GM21825 (cell line): ENCODE data around the gene NOC4L.
"Not testable (repeated sequence)": the region's sequence is repeated elsewhere in the genome, so short reads cannot be mapped to it uniquely, and the experiment has no call there.

Experiments used
- ATAC-seq: cut with Tn5 transposase; IDR thresholded peaks from one replicate; pipeline ENCODE4 v1.9.1; 2021; ENCODE audit warnings: mild to moderate bottlenecking, moderate library complexity; ENCODE audit not compliant: unreplicated experiment

Gene NOC4L

DNA sequence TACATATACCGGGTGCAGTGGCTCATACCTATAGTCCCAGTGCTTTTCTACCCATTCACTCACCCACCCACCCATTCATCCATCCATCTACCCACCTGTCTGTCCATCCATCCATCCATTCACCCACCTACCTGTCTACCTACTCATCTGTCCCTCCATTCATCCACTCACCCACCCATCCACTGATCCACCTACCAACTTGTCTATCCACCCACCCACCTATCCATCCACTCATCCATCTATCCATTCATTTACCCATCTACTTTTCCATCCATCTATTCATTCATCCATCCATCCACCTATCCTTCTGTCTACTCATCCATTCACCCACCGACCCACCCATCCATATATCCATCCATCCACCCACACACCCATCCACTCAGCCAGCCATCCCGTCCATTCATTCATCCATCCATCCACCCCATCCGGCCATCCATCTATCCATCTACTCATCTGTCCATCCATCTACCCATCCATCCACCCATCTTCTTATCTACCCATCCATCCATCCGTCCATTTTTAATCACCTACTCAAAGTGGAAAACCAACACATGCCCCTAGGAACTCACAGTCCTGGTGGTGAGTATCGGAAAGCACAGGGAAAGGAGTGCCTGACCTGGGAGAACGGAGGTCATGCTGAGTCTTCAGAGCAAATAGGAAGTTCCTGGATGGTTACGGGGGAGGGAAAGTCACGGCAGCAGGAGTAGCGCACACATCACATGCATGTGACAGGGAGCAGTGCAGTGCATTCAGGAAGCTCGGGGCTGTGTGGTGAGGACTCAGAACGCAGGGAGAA is 20.1 kb upstream of the NOC4L start:
- ATAC-seq: no peak

DNA sequence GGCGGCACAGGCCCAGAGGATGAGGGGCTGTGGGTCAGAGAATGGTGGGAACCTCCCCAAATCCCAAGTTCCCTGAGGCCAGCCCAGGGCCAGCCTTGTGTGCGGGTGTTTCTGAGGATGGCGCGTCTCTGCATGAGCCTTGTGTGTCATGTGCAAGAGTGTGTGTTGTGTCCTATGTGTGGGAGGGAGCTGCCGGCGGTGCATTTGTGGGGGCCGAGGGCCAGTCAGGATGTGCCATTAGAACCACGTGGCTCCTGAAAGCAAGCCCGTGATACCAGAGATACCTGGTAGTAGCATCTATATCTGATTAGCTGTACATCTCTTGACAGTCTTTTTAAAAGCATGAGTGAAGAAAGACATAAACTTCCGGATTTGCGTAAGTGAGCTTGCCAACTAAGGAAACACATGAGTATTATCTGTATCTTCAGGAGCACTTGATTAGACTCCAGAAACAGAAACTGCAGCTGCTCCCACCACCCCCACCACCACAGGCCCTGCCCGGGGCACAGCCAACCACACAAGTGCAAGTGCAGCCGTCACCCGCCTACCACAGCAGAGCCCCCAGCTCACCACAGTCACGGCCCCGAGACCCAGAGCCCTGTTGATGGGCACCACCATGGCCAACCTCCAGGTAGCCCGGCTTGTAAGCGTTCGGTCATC is 19.4 kb upstream of the NOC4L start:
- no peak for ATAC-seq

DNA sequence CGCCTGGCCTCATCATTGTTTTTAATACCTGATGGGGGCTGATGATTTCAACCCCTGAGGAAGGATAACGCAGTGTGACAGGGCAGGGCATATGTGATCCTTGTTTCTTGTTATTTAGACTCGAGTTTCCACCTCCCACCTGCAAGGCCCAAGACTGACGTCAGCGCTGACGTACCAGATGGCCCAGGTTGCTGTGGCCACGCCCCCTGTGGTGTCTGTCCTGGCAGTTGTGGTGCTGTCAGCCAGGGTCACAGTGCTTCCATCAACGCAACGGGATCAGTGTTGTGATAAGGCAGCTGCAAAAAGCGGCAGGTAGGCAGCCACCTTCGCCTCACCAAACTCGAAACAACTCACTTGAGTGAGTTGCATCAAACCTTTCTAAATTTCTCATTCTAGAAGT is 18.5 kb upstream of the NOC4L start:
- ATAC-seq: no peak

DNA sequence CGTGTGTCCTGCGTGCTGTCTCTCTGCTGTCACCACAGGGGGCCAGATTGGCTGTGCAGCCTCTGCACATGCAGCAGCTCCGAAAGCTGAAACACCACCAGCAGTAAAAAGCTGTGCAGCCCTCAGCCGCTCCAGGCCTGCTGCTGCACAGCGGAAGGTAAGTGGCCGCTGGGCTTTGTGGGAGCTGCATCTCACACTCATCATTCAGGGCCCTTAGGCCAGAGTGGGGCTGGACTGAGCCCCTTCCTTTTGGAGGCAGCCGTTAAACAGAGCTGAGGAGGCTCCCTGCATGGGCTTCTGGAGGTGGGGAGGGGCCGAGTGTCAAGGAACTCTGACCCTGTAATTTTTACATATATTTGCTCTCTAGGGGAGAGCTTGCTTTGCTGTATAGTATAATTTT is 17.2 kb upstream of the NOC4L start:
- no peak for ATAC-seq

DNA sequence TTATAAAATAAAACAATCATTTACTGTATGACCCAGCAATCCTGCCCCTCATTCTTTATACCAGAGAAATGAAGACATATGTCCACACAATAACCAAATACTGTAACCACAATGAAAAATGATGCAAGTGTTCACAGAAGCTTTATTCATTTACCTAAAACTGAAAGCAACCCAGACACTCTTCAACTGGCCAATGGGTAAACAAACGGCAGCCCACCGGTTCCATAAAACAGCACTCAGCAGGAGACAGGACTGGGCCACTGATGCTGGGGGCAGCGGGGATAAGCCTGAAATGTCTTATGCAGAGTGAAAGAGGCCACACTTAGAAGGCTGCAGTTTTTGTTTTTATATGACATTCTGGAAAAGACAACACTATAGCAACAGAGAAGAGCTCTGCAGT is 15.2 kb upstream of the NOC4L start:
- no peak for ATAC-seq

DNA sequence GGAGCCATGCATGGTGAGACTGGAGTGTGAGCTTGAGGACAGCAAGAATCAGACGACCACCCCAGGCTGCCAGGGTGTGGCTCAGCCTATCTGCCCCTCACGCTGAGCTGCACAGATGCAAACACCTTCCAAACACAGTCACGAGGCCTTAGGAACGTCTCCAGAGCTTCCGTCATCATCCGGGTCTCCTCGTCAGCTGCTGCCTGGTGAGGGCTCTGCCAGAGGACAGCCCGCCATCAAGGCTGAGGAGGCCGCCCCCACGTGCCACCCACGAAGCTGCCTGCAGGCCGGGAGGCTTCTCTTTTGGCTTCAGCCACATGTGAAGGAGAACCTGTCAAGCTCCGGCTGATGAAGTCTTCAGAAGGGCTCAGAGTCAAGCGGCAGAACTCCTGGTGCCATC is 13.6 kb upstream of the NOC4L start:
- ATAC-seq: no peak

DNA sequence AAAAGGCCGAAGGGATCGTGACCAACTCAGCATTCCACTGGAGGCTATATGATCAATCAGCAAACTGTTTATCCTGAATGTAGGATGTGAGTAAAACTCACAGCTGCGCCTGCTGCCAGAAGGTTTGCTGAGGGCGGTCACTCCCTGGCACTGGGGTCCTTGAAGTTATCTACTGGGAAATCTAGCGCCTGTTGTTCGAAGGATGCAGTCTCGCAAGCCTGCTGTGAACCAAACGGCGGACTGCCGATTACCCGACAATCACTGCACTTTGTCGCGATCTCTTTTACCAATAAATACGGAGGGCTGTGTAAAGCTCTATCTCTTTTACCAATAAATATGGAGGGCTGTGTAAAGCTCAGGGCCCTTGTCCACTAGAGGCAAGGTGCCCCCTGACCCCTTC is 13.0 kb upstream of the NOC4L start:
- ATAC-seq: no peak

DNA sequence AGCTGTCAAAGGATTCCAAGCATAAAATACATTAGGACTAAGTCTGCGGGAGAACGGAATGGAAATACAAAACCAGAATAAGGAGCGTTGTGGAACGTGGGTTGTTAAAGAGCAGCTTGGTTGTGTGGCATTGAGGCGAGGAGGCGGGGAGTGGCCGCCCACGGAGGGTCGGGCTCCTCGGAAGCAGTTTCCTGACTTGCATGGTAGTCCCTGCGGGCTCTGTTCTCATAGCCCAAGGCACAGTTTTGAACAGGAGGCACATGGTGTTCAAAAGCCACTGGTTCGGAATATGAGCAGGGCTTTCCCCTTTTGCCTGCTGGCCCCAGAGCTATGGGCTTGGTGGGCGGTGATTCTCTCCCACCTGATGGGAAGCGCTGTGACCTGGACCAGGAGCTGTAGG is 12.3 kb upstream of the NOC4L start:
- ATAC-seq: no peak

DNA sequence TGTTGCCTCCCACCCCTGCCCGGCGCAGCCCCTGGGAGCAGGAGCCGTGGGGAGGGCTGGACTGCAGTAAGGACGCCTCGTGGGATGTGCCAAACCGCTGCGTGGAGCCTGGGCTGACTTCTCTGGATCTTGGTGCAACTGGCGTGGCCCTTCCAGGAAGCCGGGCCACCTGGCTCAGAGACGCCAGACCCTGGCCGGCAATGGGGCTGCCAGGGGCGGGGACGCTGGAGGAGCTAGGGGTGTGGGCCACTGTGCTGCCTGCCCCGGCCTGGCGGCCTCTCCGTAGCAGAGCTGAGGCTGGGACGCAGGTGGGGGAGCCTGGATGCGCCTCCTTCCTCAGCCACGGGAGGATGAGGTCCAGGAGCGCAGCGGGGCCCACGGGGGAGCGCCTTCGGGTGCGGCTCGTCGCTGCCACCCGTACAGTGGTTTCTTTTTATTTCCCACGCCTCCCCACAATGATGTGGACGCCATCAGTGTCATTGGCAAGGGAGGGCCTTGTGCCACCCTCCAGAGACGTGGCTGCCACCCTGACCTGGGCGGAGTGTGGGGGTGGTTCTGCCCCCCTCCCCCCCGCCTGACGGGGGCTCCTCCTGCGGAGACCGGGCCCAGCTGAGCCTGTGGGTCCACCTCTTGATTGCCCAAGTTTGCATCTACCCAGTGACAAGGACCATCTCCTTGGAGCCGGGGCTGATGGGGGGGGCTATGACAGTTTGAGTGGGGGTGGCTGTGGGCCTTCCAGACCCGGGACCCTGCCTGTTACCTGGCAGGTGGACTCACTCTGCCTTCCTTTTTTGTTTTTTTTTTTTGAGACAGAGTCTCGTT is 11.4 kb upstream of the NOC4L start:
- ATAC-seq: no peak

DNA sequence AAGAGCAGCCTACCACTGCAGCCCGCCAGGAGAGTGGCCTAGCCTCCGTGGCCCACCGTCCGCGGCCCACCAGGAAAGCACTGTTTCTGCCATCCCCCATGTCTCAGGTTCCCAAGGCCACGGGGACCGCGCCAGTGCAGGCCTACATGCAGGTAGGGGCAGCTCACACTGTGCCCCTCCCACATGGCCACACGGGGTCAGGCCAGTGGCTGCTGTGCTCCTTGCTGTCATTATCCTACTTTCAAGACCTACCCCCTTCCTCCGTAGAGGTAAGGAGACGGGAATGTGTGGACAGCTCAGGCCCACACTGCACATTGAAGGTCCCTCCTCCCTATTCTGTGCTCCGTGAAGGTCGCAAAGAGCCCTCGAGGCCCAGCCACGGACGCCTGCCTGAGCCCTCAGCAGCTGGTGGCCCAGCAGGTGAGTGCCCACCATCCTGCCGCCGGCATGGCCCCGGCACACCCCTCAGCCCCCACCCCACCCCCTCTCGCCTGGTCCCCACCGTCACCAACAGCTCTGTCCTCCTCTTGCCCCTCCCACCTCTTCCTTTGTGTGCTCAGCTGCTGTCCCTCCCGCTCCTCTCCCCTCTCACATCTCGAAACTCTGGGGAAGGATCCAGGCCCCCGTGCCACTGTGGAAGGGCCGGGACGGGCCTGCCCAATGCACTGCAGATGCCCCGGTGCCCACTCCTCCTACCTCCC is 10.2 kb upstream of the NOC4L start:
- ATAC-seq: no peak

DNA sequence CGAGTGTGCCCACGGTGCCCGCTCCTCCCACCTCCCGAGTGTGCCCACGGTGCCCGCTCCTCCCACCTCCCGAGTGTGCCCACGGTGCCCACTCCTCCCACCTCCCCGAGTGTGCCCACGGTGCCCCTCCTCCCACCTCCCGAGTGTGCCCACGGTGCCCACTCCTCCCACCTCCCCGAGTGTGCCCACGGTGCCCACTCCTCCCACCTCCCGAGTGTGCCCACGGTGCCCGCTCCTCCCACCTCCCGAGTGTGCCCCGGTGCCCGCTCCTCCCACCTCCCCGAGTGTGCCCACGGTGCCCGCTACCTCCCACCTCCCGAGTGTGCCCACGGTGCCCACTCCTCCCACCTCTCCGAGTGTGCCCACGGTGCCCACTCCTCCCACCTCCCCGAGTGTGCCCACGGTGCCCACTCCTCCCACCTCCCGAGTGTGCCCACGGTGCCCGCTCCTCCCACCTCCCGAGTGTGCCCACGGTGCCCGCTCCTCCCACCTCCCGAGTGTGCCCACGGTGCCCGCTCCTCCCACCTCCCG is 9.5 kb upstream of the NOC4L start:
- ATAC-seq: not testable (repeated sequence)

DNA sequence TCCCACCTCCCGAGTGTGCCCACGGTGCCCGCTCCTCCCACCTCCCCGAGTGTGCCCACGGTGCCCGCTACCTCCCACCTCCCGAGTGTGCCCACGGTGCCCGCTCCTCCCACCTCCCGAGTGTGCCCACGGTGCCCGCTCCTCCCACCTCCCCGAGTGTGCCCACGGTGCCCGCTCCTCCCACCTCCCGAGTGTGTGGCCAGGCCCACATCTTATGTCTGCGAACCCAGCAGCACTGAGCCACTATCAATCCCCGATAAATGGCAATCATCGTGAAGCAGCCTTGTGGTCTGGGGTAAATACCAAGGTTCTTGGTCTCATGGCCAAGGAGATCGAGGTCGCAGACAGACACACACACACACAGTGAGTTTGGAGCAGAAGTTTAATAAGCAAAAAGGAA is 8.0 kb upstream of the NOC4L start:
- ATAC-seq: not testable (repeated sequence)

DNA sequence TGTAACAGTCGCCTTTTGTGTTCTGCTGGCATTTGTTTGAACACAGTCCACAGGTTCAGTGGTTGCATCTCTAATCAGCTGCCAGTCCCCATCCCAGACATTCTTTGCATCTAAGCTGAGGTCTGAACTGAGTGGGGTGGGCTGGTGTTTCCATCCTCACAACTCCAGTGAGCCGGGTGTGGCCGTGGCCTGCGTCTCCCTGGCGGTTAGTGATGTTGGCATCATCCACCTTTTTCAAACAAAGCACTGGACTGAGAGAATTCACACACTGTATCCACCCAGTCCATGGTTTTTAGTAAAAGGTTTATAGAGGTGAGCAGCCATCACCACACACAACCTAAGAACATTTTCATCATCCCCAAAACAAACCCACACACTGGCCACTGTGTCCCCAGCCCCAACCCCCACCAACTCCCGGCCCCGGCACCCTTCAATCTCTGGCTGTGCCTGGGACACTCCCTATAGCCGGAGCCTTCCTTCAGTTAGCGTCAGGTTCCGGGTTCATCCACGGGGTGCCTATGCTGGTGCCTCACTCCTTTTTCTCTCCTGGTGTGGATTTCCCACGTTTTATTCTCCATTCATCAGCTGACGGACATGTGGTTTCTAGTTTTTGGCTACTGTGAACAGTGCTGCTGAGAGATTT is 6.7 kb upstream of the NOC4L start:
- ATAC-seq: no peak

DNA sequence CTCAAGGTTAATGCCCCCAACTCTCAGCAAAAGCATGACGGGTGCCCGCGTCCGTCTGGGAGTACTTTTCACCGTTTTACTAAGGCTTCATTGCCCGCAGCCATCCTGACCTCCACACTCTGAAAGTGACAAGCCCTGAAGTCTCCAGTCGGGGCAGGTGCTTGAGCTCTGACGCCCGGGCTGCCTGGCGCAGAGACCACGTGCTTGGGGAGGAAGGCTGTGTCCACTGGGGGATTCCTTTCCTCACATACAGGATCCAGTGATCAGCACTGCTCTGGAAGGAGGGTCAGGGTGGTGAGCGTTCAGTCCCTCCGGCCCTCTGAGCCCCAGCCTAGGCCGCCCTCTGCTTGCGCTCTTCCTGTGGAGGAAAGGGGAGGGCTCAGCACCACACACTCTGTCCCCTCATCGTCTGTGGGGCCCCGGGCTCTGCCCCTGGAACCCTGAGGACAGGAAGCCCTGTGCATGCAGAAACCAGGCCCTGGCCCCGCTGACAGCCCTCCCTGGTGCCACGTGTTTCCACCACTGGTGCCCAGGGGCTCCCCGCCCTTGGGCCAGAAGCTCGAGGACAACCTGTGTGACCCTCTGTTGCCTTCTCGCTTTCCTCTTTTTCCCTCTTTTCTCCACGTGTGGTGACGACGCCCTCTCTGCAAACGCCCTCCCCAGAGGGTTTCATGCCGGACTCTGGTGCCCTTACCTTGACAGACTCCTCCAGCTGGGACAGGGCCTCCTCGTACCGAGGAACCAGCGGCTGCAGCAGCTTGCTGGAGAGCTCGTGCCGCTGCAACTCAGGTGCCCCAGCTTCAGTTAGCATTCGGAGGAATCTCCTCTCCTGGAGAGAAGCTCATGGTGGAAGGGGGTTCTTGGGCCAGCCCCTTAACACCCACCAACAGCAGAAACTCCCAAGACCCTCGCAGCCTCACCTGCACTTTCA is 5.1 kb upstream of the NOC4L start:
- ATAC-seq: no peak

DNA sequence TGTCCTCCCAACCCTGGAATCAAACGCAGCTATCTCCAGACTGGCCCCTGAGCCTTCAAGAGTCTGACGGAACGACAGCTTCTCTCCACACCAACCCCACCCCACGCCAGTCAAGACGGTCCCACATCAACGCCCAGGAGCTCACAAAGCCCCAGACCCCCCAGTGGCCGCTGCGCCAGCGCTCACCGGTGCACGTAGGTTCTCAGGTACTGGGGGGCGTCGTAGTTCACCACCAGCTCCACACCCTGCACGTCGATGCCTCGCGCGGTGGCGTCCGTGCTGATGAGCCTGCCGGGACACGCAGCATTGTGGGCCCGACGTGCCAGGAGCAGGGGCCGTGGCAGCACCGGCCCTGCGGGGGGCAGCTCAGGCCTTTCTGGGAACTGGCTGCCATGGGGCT is 4.3 kb upstream of the NOC4L start:
- ATAC-seq: no peak

DNA sequence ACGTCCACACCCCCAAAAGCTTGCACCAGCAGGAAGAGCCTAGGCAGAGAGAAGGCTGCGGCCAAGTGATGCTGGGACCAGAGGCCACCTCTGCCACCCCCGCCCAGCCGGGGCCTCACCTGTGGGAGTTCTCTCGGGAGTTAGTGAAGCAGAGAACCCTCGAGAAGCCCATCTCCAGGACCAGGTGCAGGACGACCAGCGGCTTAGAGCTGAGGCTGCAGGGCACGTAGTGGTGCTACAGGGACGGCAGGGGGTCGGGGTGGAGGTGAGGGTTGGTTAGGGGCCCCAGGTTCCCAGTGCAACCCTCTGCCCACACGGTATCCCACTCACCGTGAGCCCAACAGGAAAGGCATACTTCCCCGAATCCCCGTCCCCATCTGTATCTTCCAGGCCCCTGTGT is 3.8 kb upstream of the NOC4L start:
- no peak for ATAC-seq

DNA sequence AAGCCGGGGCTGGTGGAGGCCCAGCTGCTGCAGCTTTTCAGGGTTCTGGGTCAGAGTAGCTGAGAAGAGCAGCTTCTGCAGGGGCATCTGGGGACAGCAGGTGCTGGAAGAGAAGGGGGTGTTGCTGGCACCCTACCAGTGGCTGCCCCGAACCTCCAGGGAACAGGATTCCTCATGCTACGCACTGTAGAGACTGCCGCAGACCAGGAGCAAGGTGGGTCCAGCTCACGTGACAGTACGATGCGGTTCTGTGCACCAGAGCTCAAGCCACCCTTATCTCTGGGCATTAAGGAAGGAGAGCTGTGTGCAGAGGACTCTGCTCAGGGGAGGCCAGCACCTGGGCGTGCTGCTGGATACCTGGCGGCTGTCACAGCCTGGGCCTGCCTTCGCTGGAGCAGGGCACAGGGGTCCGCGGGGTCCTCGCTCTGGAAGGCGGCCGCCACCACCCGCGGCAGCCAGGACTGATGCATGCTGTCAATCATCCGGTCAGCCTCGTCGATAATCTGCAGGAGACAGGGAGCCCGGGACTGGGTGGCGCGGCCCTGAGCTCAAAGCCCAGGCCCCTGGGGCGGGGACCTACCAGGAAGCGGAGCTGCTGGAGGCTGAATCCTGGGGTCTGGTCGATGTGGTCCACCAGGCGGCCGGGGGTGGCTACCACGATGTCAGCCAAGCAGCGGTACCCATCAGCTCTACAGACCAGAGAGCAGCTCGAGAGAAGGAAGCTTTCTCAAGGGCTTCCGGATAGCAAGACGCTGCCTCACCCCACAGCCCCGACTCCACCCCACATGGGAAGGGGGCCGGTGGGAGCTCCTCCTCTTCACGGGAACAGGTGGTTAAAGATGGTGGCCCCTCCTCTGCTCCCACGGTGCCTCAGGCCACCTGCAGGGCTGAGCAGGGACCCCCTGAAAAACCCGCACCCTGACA is 3.1 kb upstream of the NOC4L start:
- no peak for ATAC-seq

DNA sequence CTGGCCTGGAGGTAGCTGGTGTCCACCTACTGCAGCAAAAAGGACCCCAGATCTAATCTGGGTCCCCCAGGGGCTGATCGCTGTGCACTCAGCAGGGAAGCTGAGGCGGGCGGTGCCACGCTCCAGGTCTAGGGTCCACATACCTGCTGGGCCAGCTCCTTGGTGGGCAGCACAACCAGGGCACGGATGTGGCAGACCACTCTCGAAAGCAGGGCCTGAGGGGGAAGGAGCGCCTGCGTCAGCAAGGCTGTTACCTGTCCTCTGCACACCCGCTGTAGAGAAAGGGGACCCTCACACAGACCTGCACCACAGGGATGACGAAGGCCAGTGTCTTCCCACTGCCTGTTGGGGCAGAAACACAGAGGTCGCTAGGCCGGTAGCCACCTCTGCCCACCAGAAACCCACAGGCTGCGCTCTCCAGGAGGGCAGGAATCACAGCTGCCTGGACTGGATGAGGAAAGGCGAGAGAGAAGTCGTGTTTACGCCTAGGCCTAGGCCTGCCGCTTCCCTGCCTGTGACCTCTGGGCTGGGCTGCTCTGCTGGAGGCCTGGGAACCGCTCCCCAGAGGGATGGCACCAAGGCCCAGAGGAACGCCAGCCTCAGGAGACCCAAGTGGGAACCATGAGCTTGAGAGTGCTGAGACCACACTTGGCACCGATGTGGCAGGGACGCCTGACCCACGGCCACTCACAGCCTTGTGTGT is 2.1 kb upstream of the NOC4L start:
- ATAC-seq: no peak
